Measurements from ENCODE around the gene ADORA2A. TPM values are rescaled to one million over a fixed set of nuclear protein-coding genes. Genes with fewer than 3 reads are reported as not detected.
A peak's percentile ranks its signal among the peaks of the same experiment; 100 is the strongest.

Gene ADORA2A
- total and polyA plus RNA-seq, 2 of the 8 experiments (the other 6 are each of a cell fraction or from before 2014, with no cell fraction given) = 7.1 to 20.3 TPM

GRCh38 chr22:24423519-24424000 is 3.8 kb upstream of the ADORA2A start (continued):
- TF ChIP-seq HDAC6 (IDR thresholded peaks at IDR 0.05; ENCODE audit: low read depth, low read length) (no peak), MAX (IDR thresholded peaks at IDR 0.05) (peak; percentile 47; the same call in 1 of the 2 replicates), SP4 (IDR thresholded peaks at IDR 0.05; ENCODE audit: low read length) (no peak), KDM1A (IDR thresholded peaks at IDR 0.05; ENCODE audit: borderline replicate concordance, low read length) (0 out of 2 replicates have a peak, but pooled peaks have one; percentile 16), SAP30 (IDR thresholded peaks at IDR 0.05; ENCODE audit: insufficient read depth, insufficient replicate concordance, low read length) (no peak), ATF2 (IDR thresholded peaks at IDR 0.05; ENCODE audit: low read length) (no peak), ATF3 (IDR thresholded peaks at IDR 0.05; ENCODE audit: insufficient read depth, low read depth, low read length) (no peak), FOSL1 (IDR thresholded peaks at IDR 0.05; ENCODE audit: insufficient read depth, low read depth, low read length) (0 out of 2 replicates have a peak, but pooled peaks have one; percentile 53), TAF1 (IDR thresholded peaks at IDR 0.05; ENCODE audit: low read depth, low read length) (no peak), KDM4A (IDR thresholded peaks at IDR 0.05; ENCODE audit: low read depth, low read length, severe bottlenecking) (no peak), CTCF (IDR thresholded peaks at IDR 0.05; ENCODE audit: control extremely low read depth in 1 of 3, insufficient read depth in 1 of 3, low read depth in 1 of 3, low read length in 3 of 3) (peak; percentile 60 to 91 (median 67))
